ENCODE data around the gene FCAMR.
"Not testable (repeated sequence)": the region's sequence is repeated elsewhere in the genome, so short reads cannot be mapped to it uniquely, and the experiment has no call there.

FCAMR gene

DNA sequence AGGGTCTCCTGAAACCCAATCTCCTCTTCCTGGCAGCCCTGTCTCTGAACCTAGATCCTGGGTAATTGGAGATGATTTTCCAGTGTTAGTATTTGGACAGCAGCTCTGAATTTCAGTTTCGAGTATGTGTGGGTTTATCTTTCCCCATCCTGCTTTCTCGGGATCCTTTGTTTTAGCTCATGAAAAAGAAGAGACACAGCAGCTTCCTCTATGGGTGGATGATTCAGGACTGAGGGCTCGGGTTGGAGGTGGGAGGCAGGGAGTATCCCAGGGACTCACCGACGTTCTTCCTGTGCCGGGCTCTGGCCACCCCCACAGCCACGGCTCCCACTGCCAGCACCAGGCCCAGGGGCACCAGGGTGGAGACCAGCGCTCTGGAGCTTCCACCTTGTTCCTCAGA lies 38.1 kb downstream of the FCAMR start:
- no peak for DNase-seq (ENCODE audit: low read depth)

DNA sequence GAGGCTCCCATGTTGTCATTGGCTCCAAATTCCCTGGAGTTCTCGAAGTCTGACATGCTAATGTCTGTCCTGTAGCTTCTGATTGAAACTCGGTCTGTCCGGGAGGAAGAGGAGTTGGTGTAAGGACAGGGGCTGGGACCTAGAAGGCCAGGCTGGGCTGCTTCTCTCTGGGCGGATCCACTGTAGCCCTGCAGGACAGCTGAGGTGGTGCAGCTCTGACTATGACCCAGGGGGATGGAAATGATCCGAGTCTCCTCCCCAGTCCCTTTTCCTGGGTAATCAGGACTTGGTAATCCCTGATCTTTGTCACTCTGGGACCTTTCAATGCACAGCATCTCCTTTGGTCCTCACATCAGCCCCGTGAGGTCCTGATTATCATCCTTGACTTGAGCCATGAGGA lies 38.6 kb downstream of the FCAMR start:
- DNase-seq (ENCODE audit: low read depth) = no peak

DNA sequence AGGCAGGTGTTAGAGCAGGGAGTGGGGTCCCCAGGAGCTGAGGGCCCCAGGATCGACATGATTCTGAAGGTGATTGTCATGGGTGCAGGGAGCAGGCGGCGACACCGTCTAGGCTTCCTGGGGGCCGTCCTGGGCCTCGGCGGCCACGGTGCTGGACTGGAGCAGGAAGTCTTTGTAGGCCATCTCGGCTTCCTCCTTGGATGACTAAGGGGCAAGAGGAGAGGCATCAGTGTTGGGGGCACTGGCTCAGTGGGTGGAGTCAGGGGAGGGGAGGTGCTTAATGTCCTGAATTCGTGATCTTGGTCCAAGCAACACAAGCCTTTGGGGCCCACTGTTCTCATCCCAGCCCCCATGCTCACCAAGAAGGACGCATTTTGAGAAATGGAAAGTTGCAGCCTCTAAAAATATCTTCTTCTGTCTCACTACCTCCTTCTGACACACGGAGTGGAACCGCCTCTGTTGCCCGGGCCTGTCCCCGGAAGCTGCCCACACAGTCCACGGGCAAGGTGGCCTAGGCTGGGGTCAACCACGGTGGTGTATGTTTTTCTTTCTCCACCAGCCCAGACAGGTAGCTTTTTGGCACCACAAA lies 40.0 kb downstream of the FCAMR start:
- DNase-seq (ENCODE audit: low read depth) = no peak

DNA sequence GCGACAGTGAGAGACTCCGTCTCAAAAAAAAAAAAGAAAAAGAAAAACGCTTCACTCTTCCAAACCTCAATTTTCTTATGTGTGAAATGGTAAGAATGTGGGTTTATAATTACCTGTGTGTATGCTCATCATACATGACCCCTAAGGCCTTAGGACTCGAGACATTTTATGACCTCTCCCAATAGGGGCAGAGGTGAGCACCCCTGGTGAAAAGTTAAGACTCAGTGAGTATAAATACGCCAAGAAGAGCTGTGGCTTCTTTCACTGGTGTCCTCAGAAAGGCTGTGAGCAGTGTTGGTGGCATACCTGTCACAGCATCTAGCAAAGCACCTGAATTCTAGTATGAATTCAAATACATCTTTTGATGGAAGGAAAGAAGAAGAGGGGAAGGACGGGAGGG lies 40.7 kb downstream of the FCAMR start:
- no peak for DNase-seq (ENCODE audit: low read depth)

DNA sequence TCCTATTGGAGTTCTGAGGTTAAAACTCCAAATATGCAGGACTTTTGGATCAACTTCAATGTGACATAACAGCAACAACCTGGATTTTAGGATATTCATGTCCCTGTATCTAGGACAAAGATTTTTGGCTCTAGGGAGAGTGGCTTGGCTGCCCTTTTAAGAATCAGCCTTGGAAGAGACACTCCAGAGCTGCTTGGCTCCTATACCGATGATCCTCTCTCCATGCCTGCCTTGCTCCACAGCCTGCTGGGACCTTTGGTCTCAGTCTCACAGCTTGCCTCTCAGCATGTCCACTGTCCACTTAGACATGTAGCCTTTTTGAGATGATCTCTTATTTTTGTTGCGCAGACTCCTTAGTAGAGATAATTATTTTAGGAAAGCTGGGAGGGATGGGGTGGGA lies 44.0 kb downstream of the FCAMR start:
- no peak for DNase-seq (ENCODE audit: low read depth)

DNA sequence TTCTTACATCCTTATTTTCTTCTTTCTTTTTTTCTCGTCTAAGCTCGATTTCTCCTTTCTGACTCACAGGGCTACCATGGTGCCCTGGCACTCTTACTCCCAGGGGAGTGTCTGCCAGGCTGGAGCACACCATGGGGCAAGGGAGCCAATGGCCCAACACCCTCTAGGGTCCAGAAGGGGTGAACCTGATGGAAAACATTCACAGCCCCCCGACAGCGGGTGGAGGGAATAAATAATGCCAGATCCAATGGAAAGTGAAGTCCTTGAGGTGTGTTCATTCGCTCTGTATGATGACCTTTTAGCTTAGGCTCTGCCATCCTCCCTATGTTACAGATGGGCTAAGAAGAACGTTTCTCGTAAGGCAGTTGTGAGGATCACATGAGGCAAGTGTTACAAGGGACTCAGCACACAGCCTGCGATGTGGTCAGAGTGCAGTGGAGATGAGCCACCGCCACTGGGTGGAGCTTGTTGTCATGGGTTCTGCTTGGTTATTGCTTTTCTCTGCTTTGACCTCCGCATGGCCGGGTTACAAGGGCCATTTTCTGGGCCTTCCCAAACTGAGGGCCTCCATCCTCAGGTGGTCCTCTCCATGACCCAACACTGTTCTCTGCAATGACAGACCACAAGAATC lies 45.0 kb downstream of the FCAMR start:
- DNase-seq (ENCODE audit: low read depth) = peak; percentile 39

DNA sequence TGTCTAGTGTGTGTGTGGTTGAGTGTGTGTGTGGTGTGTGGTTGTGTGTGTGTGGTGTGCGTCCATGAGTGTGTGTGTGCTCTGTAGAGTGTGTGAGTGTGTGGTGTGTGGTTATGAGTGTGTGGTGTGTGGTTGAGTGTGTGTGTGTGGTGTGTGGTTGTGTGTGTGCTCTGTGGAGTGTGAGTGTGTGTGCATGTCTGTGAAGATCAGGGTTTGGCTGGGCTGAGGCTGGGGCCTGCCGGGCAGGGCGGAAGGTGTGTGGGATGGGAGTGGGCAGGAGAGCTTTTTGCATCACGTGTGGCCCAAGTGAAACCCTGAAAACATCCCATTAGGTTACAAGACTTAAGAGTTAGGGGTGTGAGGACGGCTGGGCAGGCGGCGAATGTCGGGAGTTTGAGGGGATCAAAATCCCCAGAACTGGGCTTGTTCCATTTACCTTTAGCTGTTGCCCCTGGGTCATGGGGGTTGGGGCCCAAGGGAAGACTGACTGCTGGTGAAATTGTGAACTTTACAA lies 45.6 kb downstream of the FCAMR start:
- no peak for DNase-seq (ENCODE audit: low read depth)

DNA sequence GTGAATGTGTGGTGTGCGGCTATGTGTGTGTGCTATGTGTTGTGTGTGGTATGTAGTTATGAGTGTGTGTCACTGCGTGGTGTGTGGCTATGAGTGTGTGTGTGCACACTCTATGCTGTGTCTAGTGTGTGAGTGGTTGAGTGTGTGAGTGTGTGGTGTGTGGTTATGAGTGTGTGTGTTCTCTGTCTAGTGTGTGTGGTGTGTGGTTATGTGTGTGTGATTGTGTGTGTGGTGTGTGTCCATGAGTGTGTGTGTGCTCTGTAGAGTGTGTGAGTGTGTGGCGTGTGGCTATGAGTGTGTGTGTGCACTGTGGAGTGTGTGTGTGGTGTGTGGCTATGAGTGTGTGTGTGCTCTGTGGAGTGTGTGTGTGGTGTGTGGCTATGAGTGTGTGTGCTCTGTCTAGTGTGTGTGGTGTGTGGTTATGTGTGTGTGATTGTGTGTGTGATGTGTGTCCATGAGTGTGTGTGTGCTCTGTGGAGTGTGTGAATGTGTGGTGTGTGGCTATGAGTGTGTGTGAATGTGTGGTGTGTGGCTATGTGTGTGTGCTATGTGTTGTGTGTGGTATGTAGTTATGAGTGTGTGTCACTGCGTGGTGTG lies 46.2 kb downstream of the FCAMR start:
- DNase-seq (ENCODE audit: low read depth) = not testable (repeated sequence)

DNA sequence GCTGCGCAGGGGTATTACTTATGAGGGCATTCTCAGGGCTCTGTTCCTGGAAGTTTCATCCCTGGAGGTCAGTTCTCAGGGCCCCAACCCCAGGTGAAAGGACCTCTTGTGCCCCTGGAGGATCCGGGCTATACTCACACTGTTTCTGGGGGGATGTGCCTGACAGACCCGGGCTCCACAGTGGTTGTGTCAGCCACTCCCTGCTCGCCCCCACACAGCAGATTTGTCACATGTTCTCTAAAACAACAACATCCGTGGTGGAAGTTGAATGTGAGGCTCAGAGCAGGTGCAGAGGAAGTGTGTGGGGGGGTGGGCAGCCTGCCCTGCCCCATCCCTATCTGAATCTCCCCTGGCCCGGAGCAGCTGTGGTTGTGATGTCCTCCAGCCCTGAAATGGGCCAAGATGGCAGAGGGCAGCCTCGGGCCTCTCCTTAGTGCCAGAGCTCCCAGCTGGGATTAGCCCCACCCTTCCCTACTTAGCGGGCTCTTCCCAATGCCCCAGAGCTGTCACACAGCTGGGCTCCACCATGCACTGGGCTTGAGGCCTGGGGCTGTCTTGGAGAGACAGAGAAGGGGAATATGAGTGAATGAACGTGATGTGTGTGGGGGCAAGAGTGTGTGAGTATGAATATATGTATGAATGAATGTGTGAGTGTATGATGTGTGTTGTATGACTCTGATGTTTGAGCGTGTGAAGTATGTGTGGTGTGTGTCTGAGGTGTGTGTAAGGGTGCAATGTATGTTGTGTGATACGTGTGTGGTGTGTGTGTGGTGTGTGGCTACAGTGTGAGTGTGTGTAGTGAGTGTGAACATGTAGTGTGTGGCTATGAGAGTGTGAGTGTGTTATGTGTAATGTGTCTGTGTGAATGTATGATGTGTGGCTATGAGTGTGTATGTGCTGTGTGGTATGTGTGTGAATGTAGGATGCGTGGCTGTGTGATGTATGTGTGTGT lies 47.0 kb downstream of the FCAMR start:
- DNase-seq (ENCODE audit: low read depth) = peak; percentile 69

DNA sequence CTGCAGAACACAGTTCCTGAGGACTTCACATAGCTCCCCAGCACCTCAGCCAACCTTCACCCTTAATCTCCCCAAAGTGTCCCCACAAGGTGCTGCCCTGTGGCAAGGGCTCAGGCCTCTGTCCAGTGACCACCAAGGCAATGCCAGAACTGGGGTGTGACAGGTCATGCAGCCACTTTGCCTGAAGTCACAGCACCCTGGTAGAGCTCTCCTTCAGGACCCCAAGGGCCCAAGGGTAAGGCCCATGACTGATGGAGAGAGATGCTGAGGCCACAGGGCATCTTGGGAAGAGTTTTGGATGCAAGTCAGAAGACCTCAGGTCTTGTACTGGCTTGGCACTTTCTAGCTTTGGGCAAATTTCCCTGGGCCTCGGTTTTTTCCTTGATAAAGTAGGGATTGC lies 47.7 kb downstream of the FCAMR start:
- no peak for DNase-seq (ENCODE audit: low read depth)

DNA sequence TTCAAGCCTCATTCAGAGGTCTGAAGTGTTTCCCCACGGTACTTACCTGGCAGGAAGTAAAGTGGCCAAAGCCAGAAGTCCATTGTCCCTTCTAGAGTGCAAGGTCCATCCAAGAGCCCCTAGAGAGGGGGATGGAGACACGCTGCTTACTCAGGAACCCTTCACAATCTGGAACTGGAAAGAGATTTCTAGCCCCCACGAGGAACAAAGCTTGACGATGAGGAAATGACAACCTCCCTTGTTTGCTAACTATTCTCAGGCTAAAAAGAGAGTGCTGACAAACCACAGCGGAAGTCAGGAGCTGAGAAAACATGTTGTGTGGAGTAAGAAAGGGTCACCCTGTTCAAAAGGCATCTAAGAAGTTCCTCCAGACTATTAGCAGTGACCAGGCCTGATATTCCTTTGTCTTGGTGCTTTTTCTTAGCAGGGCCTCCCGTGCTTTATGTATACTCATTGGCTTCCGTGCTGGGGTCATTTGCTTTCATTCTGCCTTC lies 48.4 kb downstream of the FCAMR start, which contains the start of gene FCMR:
TSS of gene FCMR (minus strand) at position 170 of the 494 bp plus-strand sequence. CDS start at position 83, 87 bp downstream.
- DNase-seq (ENCODE audit: low read depth) = peak; percentile 35

DNA sequence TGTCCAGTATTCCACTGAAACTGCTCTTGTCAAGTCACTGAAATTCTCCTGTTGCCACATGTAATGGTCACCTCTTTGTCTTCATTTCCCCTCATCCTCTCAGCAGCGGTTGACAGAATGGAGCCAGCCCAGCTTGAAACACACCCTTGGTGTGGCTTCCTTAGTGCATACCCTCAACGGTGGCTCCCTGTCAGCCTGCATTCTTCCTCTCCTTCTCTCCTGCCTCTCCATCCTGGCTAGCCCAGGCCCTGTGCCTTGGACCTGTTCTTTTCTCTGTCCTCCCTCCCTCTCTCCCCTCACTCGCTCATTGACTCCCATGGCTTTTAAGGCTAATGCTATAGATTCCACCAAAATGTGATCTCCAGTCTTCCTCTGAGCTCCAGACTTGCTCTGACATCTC lies 52.2 kb downstream of the FCAMR start:
- DNase-seq (ENCODE audit: low read depth) = no peak

DNA sequence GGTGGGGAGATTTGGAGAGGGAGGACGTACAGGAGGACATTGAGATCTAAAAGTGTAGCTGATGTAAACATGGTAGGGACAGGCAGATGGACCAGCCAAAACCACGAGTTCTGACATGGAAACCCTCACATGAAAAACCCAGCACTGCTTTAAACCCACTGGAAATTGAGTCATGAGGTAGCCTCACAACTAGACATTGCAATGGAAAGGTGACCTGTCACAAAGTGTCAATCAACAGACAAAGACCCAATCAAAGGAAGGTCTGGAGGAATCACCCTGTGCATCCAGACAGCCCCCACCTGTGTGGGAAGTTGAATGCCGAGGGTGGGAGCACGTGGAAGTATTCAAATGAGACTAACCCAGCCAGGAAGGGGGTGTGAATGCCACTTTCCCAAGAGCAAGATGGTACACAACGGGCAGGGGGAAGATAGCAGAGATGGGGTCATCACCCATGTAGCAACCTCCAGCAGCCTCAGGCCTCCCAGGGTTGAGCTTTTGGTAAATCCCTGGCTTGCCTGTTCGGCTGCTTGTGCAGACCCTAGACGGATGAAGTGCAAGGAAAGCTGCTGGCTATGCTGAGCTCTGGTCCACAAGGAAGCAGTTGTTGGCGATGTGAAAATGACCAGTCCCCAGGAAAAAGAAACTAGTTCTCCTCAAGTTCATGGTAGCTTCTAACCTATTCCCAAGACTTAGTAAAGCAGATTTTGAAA lies 54.1 kb downstream of the FCAMR start:
- no peak for DNase-seq (ENCODE audit: low read depth)

DNA sequence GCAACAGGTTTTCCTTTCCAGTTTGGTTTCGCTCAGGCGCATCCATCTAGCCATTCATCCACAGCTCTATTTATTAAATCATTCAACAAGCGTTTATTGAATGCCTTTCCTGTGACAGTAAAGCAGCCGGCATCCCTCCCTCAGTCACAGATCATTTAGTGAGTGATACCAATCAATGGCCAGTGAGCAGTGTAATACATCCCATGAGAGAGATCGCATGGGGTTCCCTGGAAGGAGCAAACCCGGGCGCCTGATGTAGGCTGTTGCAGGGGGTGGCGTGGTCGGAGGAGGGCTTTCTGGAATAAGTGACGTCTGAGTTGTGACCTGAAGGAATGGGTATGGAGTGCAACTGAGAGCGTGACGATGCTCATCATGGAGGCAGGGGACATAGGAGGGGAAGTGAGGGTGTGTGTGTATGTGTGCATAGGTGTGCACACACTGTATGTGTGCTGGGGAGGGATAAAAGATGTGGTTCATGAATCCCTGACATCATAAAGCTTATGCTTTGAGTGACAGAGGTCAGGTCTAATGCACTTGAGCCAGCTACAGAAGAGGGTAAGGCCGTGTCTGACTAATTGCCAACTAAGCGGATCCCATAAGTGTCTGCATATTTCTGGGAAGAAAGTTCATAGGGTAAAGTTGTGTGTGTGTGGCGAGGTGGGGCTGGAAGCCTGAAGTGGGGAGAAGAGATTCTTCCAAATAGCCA lies 55.1 kb downstream of the FCAMR start:
- no peak for DNase-seq (ENCODE audit: low read depth)

DNA sequence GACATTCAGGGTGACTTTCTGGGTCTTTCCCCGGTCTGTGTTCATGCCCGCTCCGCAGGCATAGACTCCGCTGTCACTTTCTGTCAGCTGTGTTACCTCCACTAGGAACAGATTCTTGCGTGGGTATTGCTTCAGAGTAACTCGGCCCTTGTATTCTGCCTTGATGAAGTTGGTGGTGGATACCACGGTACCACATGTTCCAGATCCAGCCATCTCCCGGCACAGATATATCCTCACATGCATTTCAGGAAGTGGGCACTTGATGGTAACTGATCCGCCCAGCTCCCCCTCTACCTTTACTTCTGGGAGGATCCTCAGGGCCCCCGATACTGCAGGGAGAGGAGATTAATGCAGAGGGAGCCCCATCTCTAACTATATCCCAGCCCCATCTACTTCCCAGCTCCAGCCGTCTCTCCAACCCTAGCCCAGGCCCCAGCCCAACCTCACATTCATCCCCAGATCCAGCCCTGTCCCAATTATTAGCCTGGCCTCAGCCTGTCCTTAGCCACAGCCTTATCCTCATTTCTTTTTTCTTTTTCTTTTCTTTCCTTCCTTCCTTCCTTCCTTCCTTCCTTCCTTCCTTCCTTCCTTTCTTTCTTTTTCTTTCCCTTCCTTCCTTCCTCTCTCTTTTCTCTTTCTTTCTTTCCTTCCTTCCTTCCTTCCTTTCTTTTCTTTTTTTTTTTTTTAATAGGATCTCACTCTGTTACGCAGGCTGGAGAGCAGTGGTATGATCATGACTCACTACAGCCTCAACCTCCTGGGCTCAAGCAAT lies 56.3 kb downstream of the FCAMR start:
- no peak for DNase-seq (ENCODE audit: low read depth)

DNA sequence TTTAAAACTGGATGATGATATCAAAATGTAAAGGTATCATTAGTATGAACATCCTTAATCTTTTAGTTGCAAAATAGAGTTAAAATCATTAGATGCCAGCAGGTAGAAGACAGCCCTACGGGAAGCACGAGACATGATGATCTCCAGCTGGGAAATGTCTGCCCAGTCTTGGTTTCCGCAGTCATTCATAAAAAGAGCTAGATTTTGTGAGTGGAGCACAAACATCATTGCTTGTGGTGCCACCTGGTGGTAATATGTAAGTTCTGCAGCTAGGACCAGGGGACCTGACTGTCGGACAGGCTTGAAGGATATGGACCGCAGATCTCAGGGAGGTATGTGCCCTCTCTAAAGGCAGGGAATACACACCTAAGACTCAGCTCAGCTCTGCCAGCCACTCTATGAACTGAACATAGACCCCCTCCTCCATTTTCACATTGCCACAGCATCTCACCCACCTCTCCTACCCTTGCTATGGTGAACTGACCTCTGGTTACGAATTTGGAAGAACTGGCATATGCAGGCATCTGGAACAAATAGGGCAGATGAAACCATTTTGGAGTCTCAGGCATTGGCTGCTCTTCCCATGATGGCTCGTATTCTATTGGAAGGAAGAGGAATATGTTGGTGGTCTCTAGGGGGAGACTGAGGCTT lies 57.7 kb downstream of the FCAMR start:
- no peak for DNase-seq (ENCODE audit: low read depth)

DNA sequence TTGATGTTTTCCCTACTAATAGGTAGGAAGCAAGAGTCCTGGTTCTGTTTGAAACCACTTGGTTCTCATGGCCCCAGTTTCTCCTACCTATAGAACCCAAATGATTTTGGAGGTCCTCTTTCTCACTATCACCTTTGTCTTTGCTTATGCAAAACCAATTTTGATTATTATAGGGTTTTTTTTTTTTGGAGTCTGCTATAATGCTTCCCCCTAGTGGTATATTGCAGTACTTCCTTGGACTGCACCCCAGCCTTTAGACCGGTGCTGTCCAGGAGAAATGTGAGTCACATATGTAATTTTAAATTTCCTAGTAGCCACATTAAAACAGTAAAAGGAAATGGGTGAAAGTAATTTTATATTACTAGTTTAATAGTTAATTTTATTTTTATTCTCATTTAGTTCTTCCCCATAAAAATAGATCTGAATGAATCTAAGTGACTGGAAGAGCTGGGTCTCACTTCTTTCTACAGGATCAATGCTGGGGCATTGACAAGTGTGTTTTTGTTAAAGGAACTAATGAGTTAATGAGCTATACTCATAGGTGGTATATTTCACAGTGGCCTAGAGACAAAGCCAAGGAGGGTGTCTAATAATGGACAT lies 59.1 kb downstream of the FCAMR start:
- no peak for DNase-seq (ENCODE audit: low read depth)

DNA sequence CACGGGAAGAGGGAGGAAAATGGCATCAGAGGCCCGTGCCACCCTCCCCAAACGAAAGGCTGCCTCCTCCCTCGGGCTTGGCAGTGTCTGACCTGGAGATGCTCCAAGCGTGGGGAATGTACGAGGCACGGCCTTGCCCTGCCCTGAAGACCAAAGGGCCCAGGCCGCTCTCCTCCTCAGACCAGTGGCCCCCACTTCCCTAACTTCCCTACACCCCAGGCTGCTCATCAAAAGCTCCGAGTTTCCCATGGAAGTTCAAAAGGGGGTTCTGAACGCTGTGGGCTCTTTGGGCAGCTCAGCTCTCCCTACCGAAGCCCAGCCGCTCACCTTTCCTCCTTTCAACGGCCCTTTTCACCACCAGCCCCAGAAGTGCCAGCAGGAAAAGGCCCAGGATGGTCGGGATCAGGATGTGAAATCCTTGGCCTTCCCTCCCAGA lies 60.4 kb downstream of the FCAMR start:
- DNase-seq (ENCODE audit: low read depth) = no peak
